ENCODE results near the gene BRMS1.
"Not testable (repeated sequence)": the region's sequence is repeated elsewhere in the genome, so short reads cannot be mapped to it uniquely, and the experiment has no call there.

Gene BRMS1

DNA sequence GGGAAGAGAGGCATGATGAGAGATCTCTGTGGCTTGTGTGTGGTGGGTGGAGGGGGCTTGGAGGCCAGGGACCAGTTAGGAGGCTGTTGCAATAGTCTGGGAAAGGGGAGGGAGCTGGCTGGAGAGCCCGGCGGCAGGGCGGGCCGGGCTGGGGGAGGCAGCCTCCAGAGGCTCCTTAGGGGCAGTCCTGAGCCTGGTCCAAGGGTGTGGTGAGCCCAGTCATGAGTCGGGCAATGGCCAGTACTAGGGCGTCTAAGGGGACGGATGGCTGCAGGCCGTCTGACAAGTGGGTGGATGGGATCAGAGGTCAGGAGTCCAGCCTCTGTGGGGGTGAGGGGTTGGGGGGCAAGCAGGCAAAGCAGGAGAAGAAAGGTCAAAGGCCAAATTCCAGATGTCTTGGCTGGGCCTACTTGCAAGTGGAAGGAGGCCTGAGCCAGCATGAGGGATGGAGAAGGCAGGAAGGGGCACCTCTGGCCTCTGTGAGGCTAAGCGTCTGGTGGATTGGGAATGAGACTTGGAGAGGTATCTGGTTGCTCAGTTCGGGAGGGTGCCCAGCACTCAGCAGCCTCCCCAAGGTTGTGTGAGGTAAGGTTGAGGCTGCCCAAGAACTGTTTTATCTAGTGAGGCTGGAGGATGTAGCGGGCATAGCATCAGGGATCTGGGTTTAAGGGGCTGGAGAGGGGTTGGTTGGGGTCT lies 22.0 kb downstream of the BRMS1 start:
- no peak for DNase-seq

DNA sequence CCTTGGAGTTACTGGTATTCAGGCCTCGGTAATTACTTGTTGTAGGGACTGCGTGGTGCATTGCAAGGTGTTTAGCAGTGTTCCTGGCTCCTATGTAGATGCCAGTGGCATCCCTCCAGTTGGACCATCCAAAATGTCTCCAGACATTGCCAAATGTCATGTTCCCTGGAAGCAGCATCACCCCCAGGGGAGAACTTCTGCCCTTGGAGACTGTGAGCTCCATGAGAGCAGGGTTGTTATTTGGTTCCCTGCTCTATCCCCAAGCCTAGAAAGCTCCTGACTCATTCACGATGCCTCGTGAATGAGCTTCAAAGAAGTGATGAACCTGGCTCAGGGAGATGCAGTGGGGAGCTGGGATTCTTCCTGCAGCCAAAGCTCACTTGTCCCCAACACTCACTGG lies 23.3 kb downstream of the BRMS1 start:
- no peak for DNase-seq

DNA sequence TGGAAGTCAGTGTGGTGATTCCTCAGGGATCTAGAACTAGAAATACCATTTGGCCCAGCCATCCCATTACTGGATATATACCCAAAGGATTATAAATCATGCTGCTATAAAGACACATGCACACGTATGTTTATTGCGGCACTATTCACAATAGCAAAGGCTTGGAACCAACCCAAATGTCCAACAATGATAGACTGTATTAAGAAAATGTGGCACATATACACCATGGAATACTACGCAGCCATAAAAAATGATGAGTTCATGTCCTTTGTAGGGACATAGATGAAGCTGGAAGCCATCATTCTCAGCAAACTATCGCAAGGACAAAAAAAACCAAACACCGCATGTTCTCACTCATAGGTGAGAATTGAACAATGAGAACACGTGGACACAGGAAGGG lies 24.2 kb downstream of the BRMS1 start:
- not testable (repeated sequence) for DNase-seq

DNA sequence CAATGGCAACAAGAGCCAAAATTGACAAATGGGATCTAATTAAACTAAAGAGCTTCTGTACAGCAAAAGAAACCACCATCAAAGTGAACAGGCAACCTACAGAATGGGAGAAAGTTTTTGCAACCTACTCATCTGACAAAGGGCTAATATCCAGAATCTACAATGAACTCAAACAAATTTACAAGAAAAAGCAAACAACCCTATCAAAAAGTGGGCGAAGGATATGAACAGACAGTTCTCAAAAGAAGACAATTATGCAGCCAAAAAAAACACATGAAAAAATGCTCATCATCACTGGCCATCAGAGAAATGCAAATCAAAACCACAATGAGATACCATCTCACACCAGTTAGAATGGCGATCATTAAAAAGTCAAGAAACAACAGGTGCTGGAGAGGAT lies 24.6 kb downstream of the BRMS1 start:
- not testable (repeated sequence) for DNase-seq

DNA sequence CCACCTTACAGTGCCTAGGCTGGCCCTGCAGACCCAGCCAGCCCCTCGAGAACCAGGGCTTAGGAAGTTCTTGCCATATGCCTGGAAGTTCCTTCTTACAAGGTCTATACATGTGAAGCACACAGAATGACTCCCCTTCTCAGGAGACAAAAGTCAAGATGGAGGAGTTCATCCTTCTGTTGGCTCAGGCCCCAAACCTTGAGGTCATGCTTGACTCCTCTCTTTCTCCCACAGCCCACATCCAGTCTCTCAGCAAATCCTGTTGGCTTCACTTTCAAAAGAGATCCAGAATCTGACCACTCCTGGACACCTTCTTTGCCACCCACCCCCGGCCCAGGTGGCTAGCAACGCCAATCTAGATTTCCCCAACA lies 26.3 kb downstream of the BRMS1 start:
- DNase-seq, result no peak

DNA sequence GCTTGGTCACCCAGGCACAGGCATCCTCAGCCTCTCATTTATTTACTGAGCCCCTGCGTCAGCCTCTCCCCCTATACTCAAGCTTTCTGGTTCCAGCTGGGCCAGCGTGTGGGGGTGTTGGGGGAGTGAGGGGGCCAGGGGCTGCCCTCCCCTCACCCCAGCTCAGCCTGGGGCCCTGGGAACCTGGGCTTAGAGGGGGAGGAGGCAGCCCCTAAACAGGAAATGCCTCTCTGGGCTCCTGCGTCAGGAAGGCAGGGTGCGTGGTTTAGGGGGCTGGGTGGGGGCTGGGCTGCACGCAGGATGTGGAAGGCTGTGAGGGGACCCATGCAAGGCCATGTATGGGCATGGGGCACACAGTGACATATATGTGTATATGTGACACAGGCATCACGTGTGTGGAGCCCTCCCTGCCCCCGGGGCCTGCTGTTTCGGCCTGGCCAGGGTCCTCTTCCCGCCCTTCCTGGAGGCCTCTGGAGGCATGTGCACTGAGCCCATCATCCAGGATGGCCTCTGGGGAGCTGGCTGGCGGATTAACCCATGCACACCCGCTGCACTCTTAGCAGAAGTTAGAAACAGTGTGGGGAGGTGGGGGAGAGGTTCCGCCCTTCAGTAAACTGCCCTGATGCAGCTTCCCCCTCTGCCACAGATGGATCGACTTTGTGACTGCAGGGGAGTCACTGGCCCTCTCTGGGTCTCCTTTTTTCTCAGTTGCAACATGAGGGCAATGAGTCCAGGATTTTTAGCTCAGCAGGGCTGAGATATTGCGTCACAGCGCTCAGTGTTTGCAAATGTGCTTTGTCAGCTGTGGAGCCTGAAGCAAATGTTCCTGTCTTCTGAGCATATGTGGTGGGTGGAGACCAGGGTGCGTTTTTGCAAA lies 26.9 kb downstream of the BRMS1 start:
- DNase-seq, result peak; percentile 53

DNA sequence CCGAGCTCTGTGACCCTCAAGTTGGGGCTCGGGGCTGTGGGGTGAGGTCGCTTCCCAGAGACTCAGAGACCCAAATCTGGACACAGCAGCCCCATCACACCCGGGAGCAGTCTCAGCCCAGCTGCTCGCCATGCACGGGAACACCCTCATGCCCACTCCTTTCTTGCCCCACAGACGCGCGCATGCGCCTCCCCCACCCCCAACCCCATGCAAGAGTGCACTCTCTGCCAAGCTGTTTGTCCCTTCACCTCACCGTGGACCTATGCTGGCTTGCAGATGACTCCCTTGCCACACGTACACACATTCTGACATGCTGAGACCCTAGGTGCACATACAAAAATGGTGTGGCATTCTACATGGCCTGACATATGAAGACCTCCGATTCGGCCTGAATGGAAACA lies 27.6 kb downstream of the BRMS1 start:
- no peak for DNase-seq

DNA sequence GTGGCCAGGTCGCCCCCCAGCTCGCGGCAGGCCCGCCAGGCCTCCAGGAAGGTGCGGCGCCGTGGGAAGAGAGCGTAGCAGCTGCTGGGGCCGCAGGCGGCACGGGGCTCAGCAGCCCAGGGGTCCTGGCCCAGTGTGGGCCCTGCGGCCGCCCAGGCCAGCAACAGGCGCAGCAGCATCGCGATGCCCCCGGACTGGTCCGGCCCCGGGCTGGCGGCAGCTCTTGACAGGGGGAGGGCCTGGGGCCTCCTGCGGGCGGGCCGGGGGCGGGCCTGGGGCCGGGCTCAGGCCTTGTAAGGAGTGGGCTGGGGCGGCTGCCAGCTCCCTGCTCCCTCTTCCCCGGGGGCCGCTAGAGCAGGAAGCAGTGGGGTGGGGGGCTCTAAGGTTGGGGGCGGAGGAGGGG lies 28.1 kb downstream of the BRMS1 start, which contains the start of gene CD248:
TSS of gene CD248 (minus strand) at position 196 of the 403 bp plus-strand sequence. CDS start at position 179, 17 bp downstream.
- no peak for DNase-seq

DNA sequence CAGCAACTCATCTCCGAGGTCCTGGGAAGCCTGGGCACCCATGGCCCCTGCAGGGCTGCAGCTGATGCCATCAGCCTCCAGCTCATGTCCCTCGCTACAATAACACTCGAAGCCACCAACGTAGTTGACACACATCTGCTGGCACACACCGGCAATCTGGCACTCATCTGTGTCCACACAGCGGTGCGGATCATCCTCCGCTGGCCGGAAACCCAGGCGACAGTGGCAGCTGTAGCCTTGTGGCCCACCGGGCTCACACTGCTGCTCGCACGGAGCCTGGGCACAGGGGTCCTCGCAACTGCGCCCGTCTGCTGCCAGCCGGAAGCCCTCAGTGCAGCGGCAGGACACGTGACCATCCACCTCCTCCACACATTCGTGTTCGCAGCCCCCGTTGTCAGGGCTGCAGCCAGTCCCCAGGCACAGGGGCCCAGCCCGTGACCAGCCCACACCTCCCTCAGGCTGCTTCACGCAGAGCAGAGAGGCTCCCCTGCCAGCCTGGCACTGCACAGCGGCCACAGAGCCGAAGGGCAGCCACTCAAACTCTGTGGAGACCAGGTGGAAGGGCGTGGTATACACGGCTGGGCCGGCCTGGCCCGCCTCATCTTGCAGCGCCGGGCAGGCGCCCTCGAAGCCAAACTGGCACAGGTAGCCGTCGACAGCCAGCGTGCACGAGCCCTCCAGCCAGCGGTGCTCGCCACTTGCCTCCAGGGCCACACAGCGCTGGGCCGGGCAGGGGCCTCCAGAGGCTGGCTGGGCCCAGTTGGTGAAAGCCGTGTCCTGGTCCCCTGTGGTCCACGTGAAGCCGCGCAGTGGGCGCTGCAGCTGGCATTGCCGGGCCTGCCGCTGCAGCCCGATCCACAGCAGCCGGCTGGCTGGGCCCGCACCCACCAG lies 28.7 kb downstream of the BRMS1 start:
- no peak for DNase-seq

DNA sequence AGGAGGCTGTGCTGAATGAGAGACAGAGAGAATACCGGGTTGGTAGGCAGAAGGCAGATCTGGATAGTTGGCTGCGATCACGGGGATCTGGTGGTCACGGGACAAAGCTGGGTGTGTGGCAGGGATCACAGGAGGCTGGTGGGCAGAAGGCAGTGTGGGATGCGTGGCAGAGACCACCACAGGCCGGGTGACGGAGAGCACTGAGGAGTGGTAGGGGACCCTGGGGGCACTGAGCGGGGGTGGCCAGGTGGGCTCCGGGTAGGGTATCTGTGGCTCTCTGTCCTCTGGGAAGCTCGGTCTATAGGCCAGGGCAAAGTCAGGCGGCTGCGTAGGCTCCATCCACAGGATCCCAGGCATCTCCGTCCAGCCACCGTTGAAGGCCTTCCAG lies 29.4 kb downstream of the BRMS1 start:
- DNase-seq, result no peak

DNA sequence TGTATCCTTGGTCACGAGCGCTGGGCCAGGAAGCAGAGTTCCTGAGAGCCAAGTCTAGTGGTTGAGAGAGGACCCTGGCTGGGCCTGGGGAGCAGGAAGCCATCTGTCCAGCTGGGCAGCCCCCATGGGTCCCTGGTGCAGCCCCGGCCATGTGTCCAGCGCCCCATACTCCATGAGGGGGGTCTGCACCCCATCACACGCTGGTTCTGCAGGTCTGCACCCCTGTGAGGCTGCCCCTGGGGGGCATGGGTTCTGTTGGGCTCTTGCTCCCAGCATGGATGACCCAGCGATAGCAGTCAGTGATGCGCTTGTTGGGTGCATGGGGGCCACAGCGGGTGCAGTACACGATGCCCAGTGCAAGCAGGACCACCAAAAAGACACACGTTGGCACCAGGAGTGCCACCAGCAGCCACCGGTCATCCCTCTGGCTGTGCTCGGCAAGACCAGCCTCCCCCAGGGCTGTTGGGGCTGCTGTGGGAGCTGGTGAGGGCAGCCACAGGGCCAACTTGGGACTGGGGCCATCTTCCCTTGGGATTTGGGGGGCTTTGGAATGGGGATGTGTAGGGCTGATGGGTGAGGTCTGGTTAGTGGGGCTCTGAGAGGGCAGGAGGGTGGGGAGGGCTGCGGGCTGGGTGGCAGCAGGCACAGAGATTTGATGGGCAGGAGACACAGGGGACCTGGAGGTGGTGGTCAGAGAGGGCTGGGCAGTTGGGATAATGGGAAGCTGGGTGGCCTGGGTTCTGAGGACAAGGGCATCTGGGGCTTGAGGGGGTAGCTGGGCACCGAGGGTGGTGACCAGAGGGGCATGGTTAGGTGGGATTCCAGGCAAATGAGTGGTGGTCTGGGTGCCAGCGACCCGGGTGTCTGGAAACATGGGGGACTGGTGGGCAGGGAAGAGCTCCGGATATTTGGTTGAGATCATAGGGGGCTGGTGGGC lies 30.1 kb downstream of the BRMS1 start:
- no peak for DNase-seq

DNA sequence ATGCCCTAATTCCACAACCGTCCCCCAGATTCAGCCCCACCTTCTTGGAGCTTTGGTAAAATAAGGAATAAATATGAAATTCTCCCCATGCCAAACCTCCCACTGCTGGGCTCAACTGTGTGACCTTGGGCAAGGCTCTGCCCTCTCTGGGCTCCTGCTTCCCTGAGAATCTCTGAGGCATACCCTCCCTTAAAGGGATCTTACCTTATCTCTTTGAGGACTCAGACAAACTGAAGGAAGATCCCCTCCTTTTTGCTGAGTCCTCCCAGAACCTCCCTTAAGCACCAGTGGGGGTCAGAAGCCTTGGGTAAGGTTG lies 30.8 kb downstream of the BRMS1 start:
- no peak for DNase-seq

DNA sequence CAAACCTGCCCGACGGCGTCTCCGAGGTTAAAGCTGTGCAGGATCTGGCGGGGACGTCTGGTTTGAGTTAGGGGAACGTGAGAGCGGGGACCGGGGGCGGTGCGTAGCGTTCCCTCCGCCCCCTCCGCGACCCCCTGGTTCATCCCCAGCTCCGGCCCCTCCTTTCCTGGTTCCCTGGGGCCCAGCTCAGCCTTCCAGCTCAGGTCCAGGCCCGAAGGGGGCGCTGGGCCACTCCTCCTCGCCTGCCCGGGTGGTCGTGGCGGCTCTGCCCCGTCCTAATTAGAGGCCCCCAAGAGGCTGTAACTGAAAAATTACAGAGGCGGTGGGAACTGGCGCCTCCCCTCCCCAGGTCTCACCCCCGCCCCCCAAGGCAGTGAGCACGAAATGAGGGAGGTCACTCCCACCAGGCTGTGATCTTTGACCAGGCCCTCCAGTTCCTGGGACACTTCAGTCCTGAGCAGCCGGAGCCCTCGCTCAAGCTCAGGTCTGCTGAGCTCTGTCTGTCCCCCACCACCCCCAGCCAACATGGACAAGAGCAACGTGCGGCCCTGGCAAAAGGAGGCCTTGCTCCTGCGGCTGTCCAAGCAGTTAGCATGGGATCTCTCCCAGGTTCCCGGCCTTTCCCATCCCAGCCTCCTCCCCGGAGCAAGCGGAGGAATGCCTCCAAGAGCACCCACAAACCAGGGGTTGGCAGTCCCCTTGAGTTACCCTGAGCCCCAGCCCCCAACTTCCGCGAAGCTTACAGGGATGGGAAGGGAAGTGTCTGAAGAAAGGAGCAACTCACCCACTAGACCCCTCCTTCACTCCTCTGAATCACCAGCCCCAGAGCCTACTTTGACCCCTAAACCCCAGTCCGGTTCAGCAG lies 31.4 kb downstream of the BRMS1 start:
- DNase-seq, result no peak

DNA sequence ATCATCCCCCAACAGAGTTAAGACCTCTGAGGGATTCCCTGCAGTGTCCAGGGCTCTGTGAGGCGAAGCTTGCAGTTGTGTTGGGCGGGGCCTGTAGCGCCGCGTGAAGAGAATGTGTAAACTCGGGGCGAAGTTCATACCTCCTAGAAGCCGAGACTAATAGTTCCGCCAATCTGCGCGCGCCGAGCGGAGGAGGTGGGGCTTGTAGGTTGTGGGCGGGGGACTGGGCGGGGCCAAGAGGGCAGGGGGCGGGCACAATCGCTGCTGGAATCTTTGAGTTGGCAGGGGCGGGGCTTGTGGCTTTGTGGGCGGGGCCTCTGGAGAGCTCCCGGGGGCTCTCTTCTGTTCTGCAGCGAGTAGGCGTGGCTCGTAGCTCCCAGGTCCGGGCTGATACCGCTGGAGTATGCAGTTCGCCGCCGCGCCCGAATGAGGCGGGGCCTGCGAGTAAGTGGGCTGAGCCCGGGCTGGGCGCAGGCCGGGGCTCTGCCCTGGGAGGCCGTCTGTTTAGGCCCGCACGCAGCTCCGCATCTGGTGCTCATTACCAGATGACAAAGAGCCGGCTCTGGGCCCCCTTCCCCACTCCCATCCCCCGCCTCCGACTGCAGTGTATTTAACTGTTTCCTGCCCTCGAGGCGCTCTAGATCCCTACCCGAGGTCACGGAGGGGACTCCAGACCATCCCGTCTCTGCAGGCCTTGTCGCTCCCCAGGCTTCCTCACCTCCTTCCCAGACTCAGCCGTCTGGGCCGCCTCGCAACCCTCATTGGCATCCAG lies 32.2 kb downstream of the BRMS1 start:
- DNase-seq, result peak; percentile 98

DNA sequence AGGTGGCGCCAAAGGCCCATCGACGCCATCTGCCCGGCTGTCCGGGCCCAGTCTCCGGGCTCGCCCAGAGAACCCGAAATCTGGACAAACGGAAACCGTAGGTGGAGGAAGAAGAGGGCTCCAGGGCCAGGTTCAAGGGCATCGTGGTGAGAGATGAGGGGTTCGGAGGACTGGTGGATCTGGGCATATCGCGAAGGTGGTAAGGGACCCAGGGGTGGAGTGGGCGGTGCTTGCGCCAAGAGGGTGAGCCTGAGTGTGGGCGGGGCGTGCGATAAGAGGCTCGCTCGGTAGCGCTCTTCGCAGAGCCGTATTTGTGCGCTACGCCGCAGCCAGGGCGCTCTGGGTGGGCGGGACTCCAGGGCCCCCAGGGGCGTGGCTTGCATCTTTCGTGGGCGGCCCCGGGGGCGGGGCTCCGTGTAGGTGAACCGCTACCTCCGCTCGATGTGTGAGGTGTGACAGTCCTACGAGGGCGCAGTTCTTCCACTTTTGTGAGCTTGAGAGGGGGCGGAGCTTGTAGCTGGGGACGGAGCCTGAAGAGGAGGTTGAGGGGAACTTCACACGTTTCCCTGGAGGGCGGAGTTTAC lies 32.8 kb downstream of the BRMS1 start:
- DNase-seq, result peak; percentile 98

DNA sequence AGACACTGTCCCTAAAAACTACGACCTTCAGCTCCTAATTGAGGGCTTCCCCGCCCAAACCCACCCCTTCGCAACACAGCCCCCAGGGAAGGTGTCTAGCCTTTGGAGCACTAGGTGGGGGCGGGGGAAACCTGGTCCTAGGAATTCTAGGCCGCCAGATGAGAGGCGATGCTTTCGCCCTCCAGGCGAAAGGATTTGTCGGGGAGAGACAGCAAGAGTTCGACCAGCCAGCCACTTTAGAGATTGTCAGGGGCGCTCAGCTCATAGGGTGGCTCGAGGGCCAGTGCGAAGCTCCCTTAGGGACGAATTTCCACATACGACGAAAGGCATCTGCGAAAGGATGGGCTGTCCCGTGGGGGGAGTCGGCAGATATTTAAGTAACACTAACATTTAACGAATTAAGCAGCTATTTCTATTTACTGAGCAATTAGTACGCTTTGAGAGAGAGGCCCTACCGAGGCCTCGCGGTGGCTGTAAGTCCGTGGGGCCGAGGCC lies 33.4 kb downstream of the BRMS1 start:
- no peak for DNase-seq

DNA sequence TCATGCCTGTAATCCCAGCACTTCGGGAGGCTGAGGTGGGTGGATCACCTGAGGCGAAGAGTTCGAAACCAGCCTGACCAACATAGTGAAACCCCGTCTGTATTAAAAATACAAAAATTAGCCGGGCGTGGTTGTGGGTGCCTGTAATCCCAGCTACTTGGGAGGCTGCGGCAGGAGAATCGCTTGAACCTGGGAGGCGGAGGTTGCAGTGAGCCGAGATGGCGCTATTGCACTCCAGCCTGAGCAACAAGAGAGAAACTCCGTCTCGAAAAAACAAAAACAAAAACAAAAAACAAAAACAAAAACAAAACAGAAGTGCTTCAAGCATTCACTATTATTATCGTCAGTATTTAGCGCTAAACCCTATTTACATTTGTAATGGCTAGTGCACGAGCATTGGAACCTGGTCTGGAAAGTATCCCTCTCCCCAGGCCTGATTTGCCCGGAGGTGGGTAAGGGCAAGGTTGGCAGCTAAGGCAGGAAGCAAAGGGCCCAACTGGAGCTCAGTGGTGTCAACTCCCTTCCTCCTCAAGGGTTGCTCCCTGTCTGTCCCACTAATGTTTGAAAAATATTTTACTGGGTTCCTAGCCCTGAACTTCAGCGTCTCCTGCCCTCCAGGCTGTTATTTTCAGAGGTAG lies 34.0 kb downstream of the BRMS1 start:
- DNase-seq, result not testable (repeated sequence)

DNA sequence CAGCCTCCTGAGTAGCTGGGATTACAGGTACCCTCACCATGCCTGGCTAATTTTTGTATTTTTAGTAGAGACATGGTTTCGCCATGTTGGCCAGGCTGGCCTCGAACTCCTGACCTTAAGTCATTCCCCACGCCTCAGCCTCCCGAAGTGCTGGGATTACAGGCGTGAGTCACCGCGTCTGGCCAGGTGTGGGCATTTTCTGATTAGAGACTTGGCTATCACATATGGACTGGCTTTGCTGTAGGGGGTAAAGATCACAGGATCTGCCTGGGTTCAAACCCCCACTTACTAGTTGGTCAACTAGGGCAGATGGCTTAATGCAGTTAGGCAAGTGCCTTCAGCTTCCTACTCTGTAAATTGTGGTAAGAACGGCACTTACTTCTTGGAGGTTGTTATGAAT lies 34.6 kb downstream of the BRMS1 start:
- no peak for DNase-seq

DNA sequence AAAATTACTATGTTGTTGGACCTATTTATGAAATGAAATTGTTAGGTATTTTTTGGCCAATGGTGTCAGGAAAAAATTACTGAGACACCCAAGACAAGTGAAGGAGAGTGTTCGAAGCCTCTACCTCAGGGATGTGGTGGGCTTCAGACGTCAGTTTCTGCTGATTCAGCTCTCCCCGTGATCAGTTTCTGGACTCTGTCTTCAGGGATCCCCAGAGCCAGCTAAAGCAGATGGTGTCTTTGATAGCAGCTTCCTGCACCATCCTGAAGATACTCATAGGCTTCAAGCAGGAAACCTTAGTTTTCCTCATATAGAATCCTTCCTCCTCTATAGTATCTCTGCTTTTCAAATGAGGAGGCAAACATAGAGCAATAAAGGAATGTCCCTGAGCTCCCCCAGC lies 35.4 kb downstream of the BRMS1 start:
- DNase-seq, result no peak
